SK-N-SH (cell line): Measurements from ENCODE around the gene NOL4. TPM values are rescaled to one million over a fixed set of nuclear protein-coding genes. Genes with fewer than 3 reads are reported as not detected.

Experiments used
- CTCF ChIA-PET: fragments of 300-600, 350-600 bp; formaldehyde crosslinking; extraction: SDS; loops from one replicate; lab custom pipeline; 2021; lab: Yijun Ruan, JAX
- POLR2A ChIA-PET: fragments of 350-600 bp; sonication (Branson Sonifier 250); formaldehyde crosslinking; extraction: SDS; loops from one replicate; lab custom pipeline; 2020; ENCODE audit warnings: antibody characterized with exemption, inconsistent platforms; lab: Yijun Ruan, JAX
- DNase-seq: peaks from one replicate; pipeline ENCODE4 v3.0.0; 2012
- H2AFZ ChIP-seq: fragments of 200-600 bp; sonication (generic); 2 replicates; pipeline ENCODE4 v1.8.1; 2016; ENCODE audit warnings: antibody characterized with exemption, mild to moderate bottlenecking, low read depth
- H3F3A ChIP-seq: fragments of 200-600 bp; sonication (generic); replicated peaks from 2 replicates; pipeline ENCODE3; 2016; ENCODE audit warnings: antibody characterized with exemption, mild to moderate bottlenecking; ENCODE audit not compliant: insufficient read depth
- H3K27ac ChIP-seq, 2 experiments: fragments of 200-500 bp in 1 of 2; fragments of 200-600 bp in 1 of 2; sonication (Bioruptor generic) in 1 of 2; sonication (generic), shearing (Covaris generic) in 1 of 2; 2 replicates each; pipeline versions ENCODE4 v1.5.1 to v1.6.1; 2014 to 2016; ENCODE audit warnings: low read depth in 2 of 2, inconsistent platforms in 1 of 2, low read length in 1 of 2, mild to moderate bottlenecking in 1 of 2, mixed read lengths in 1 of 2
- H3K27me3 ChIP-seq: fragments of 200-600 bp; sonication (generic), shearing (Covaris generic); 2 replicates; pipeline ENCODE4 v1.6.1; 2016; ENCODE audit warnings: mixed run types; ENCODE audit not compliant: insufficient read depth
- H3K36me3 ChIP-seq, 2 experiments: fragments of 200-500 bp in 1 of 2; fragments of 200-600 bp in 1 of 2; sonication (Bioruptor generic) in 1 of 2; sonication (generic) in 1 of 2; replicated peaks in 1 of 2; 2 replicates each; pipeline versions ENCODE3 to v1.5.1; 2014 to 2016; ENCODE audit warnings: low read length in 1 of 2, mild to moderate bottlenecking in 1 of 2; ENCODE audit not compliant: insufficient read depth in 2 of 2, control insufficient read depth in 1 of 2
- H3K4me1 ChIP-seq, 2 experiments: fragments of 200-500 bp in 1 of 2; fragments of 200-600 bp in 1 of 2; sonication (Bioruptor generic) in 1 of 2; sonication (generic), shearing (Covaris generic) in 1 of 2; 2 replicates each; pipeline versions ENCODE4 v1.5.1 to v1.6.1; 2014 to 2016; ENCODE audit warnings: low read depth in 1 of 2, low read length in 1 of 2, mixed run types in 1 of 2; ENCODE audit not compliant: insufficient read depth in 2 of 2, control insufficient read depth in 1 of 2
- H3K4me2 ChIP-seq: fragments of 200-600 bp; sonication (generic), shearing (Covaris generic); 2 replicates; pipeline ENCODE4 v1.6.1; 2017; ENCODE audit warnings: mixed run types
- H3K4me3 ChIP-seq, 2 experiments: fragments of 200-500 bp in 1 of 2; fragments of 200-600 bp in 1 of 2; sonication (Bioruptor generic) in 1 of 2; sonication (generic), shearing (Covaris generic) in 1 of 2; 2 replicates each; pipeline versions ENCODE4 v1.5.1 to v1.8.1; 2014 to 2016; ENCODE audit warnings: low read depth in 2 of 2, inconsistent platforms in 1 of 2, low read length in 1 of 2, mild to moderate bottlenecking in 1 of 2, mixed read lengths in 1 of 2, moderate library complexity in 1 of 2
- H3K79me2 ChIP-seq: fragments of 200-600 bp; sonication (generic); 2 replicates; pipeline ENCODE4 v1.8.1; 2017; ENCODE audit warnings: mild to moderate bottlenecking; ENCODE audit not compliant: insufficient read depth
- H3K9ac ChIP-seq: fragments of 200-600 bp; sonication (generic); 2 replicates; pipeline ENCODE4 v1.6.1; 2017; ENCODE audit warnings: mixed run types
- H3K9me2 ChIP-seq: fragments of 200-600 bp; sonication (generic); 2 replicates; pipeline ENCODE4 v1.6.1; 2017; ENCODE audit warnings: mixed run types
- H3K9me3 ChIP-seq: fragments of 200-600 bp; sonication (generic); 2 replicates; pipeline ENCODE4 v1.6.1; 2017; ENCODE audit warnings: mixed run types, mild to moderate bottlenecking, moderate library complexity
- H4K20me1 ChIP-seq: fragments of 200-600 bp; sonication (generic); 2 replicates; pipeline ENCODE4 v1.6.1; 2017; ENCODE audit warnings: mild to moderate bottlenecking, mixed run types; ENCODE audit not compliant: insufficient read depth
- CHD2 ChIP-seq: fragments of 150-350 bp; IDR thresholded peaks from 2 replicates; pipeline ENCODE4 v1.6.1; 2018; ENCODE audit warnings: low read length; ENCODE audit not compliant: partially characterized antibody
- CTCF ChIP-seq: fragments of 200-600 bp; sonication (generic); IDR thresholded peaks from 2 replicates; pipeline ENCODE4 v1.6.1; 2017; ENCODE audit warnings: antibody characterized with exemption, mild to moderate bottlenecking, moderate library complexity
- GATA2 ChIP-seq: sonication (generic); formaldehyde crosslinking; IDR thresholded peaks from 2 replicates; pipeline ENCODE4 v1.5.0; 2020; ENCODE audit warnings: mild to moderate bottlenecking, missing genetic modification reagents
- MEF2A ChIP-seq: IDR thresholded peaks from 2 replicates; pipeline ENCODE4 v1.4.0; 2012; ENCODE audit warnings: low read depth, borderline replicate concordance
- POLR2AphosphoS5 ChIP-seq: IDR thresholded peaks from 2 replicates; pipeline ENCODE4 v1.6.1; 2012; ENCODE audit warnings: low read depth, low read length
- SMC3 ChIP-seq: IDR thresholded peaks from 2 replicates; pipeline ENCODE4 v1.6.1; 2012; ENCODE audit warnings: low read depth, low read length, improper control_type of control experiment
- USF1 ChIP-seq: IDR thresholded peaks from 2 replicates; pipeline ENCODE4 v1.4.0; 2012; ENCODE audit warnings: low read depth, borderline replicate concordance
- USF2 ChIP-seq: fragments of 150-350 bp; IDR thresholded peaks from 2 replicates; pipeline ENCODE4 v1.6.1; 2017; ENCODE audit warnings: antibody characterized with exemption, low read length, low read depth, borderline replicate concordance
- WGBS: methylation state at CpG from one replicate; pipeline ENCODE4 v1.1.6; 2017; ENCODE audit warnings: low lambda C conversion rate; 5-methylcytosine and 5-hydroxymethylcytosine counted together
- polyA plus RNA-seq, 3 experiments: library from polyadenylated mRNA; depleted of rRNA; stranded (reverse); fragments of >200 nt; gene quantifications; 2 replicates each; pipeline ENCODE4 v1.2.3, GENCODE V29; 2012

NOL4 gene
- polyA plus RNA-seq, 1 of the 3 experiments (the other 2 are of a cell fraction) = 0.07 TPM

GRCh38 chr18:34225218-34225553 lies 473 bp upstream of the NOL4 start:
- peak overlapping the region in 1 of 2 experiments; percentile 39; a peak in 2 of 4 replicates for H3K27ac ChIP-seq
- peak overlapping the region in 1 of 2 experiments; percentile 31; a peak in 3 of 4 replicates for H3K4me3 ChIP-seq
- peak overlapping the region; percentile 92; the same call in 1 of the 2 replicates for H3K4me2 ChIP-seq
- DNase-seq = no peak
- peaks cover 0 to 3% of the 10 kb centered on the region in 2 experiments; a peak in 1 of 4 replicates for H3K4me1 ChIP-seq
- TF ChIP-seq USF1 (no peak), CTCF (no peak), POLR2AphosphoS5 (no peak), USF2 (no peak), CHD2 (no peak)
- TF ChIP-seq, all 33 proteins: peak for 0
- peaks cover 37% of the 10 kb centered on the region for H3K27me3 ChIP-seq
- no peak overlapping the region for H2AFZ ChIP-seq
- ChIA-PET POLR2A (interaction anchor here (0.9 to 1.9 kb wide), 3 partner anchors 55 to 102 kb away, joined by 3 to 15 read pairs (median 4); no protein-coding TSS in a partner anchor), CTCF (interaction anchor here (0.8 to 5.7 kb wide), 15 partner anchors 10 to 563 kb away, joined by 3 to 49 read pairs (median 6); no protein-coding TSS in a partner anchor)
- H3K79me2 ChIP-seq = no peaks in the 10 kb centered on the region
- no peaks in the 10 kb centered on the region for H3K36me3 ChIP-seq
- H4K20me1 ChIP-seq = no peaks in the 10 kb centered on the region
- no peaks in the 10 kb centered on the region for H3F3A ChIP-seq
- no peaks in the 10 kb centered on the region for H3K9me2 ChIP-seq
- H3K9me3 ChIP-seq = no peaks in the 10 kb centered on the region
- 13% methylated on average over 3 of the region's 3 CpGs for WGBS
- H3K9ac ChIP-seq = no peak overlapping the region

- Histone ChIP-seq H4K20me1 (no peaks in the 10 kb centered on the region), H3K27me3 (peaks cover 37% of the 10 kb centered on the region), H3K36me3 (no peaks in the 10 kb centered on the region), H3K9me2 (no peaks in the 10 kb centered on the region), H3F3A (no peaks in the 10 kb centered on the region), H3K4me3 (peak overlapping the region; percentile 58 to 63), H3K4me2 (peak overlapping the region; percentile 92), H2AFZ (peak overlapping the region; percentile 84; the same call in 1 of the 2 replicates), H3K4me1 (peaks cover 0 to 3% of the 10 kb centered on the region in 2 experiments; a peak in 1 of 4 replicates), H3K9me3 (no peaks in the 10 kb centered on the region), H3K27ac (peak overlapping the region in 1 of 2 experiments; percentile 97; a peak in 2 of 4 replicates), H3K79me2 (no peaks in the 10 kb centered on the region), H3K9ac (no peak overlapping the region)
- ChIA-PET CTCF (interaction anchor here (0.7 to 5.7 kb wide), 9 partner anchors 17 to 384 kb away, joined by 3 to 49 read pairs (median 8); no protein-coding TSS in a partner anchor), POLR2A (interaction anchor here (1.9 kb wide), 1 partner anchor 65 kb away, joined by 15 read pairs; no protein-coding TSS in a partner anchor)
- TF ChIP-seq SMC3 = no peak
- no peak for TF ChIP-seq MEF2A
- TF ChIP-seq GATA2 (CRISPR knock-in tag) = no peak
- WGBS = 3% methylated on average over 11 of the region's 11 CpGs
- peak; percentile 40 for DNase-seq
These were observed 755 bp downstream of the NOL4 start for GRCh38 chr18:34223893-34224422.
